Calu3 (cell line): Measurements from ENCODE around the gene MCC. TPM values are rescaled to one million over a fixed set of nuclear protein-coding genes. Genes with fewer than 3 reads are reported as not detected.

ENCODE experiments used
- BruUV-seq: library from RNA; stranded (reverse); fragments of 400-500 nt; replicated peaks from 2 replicates; lab custom pipeline; 2021; lab: Mats Ljungman, UMichigan
- CTCF ChIA-PET: fragments of 300-600 bp; sonication (Branson Sonifier 250); formaldehyde crosslinking; loops from one replicate; lab custom pipeline; 2022; ENCODE audit warnings: antibody characterized with exemption; lab: Charles Lee
- DNase-seq: peaks from one replicate; pipeline ENCODE4 v3.0.0; 2022
- H3K27ac Mint-ChIP-seq: one replicate; pipeline ENCODE4 v1.8.0; 2022; ENCODE audit warnings: mixed read lengths; ENCODE audit not compliant: unreplicated experiment
- H3K27me3 Mint-ChIP-seq: one replicate; pipeline ENCODE4 v1.8.0; 2022; ENCODE audit warnings: mixed read lengths; ENCODE audit not compliant: unreplicated experiment
- H3K36me3 Mint-ChIP-seq: one replicate; pipeline ENCODE4 v1.8.0; 2022; ENCODE audit warnings: mild to moderate bottlenecking, moderate library complexity, mixed read lengths; ENCODE audit not compliant: insufficient read depth, unreplicated experiment
- H3K4me1 Mint-ChIP-seq: one replicate; pipeline ENCODE4 v1.8.0; 2022; ENCODE audit warnings: mild to moderate bottlenecking, low read depth, mixed read lengths; ENCODE audit not compliant: unreplicated experiment
- H3K4me3 Mint-ChIP-seq: one replicate; pipeline ENCODE4 v1.8.0; 2022; ENCODE audit warnings: mild to moderate bottlenecking, low read depth, moderate library complexity, mixed read lengths; ENCODE audit not compliant: unreplicated experiment
- H3K9me3 Mint-ChIP-seq: one replicate; pipeline ENCODE4 v1.8.0; 2022; ENCODE audit warnings: low read depth, mixed read lengths; ENCODE audit not compliant: unreplicated experiment
- intact Hi-C: fragments of 100-400 bp; cut with micrococcal nuclease; formaldehyde crosslinking; loops from one replicate; pipeline ENCODE4 v1.10.0; 2022; ENCODE audit not compliant: unreplicated experiment
- total RNA-seq: library from RNA; stranded (reverse); gene quantifications from 2 replicates; pipeline ENCODE4 v1.2.3, GENCODE V29; 2022
- TF ChIP-seq, protein P1 (sequence below): fragments of 200-600 bp; IDR thresholded peaks from one replicate; pipeline ENCODE4 v1.8.0; 2022; ENCODE audit warnings: antibody characterized with exemption; ENCODE audit not compliant: unreplicated experiment

Gene MCC
- total RNA-seq, 1 experiment from 2014 or later: 2.8 TPM

DNA sequence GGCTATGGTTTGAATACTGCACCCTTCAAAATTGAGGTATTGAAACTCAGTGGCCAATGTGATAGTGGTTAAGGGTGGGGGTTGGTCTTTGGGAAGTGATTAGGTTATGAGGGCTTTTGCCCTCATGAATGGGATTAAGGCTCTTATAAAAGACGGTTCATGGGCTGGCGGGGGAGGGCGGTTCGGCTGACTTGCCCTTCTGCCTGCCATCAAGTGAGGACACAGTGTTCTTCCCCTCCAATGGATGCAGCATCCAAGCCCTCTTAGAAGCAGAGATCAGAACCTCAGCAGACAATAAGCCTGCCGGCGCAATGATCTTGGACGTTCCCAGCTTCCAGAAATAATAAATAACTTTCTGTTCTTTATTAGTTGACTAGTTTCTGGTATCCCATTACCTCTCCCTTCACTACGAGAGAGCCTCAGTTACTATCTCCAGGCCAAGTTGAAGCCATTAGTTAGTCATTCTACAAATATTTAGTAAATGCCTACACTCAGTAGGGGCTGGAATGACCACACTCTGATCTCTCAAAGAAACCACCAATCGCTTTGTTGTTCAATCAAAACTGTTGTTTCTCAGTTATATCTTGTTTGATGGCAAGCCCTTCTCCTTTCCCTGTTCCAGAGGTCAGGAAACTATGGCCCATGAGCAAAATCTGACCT lies 272.7 kb downstream of the MCC start:
- CTCF ChIA-PET: no interaction called here
- no TSS peak for BruUV-seq

DNA sequence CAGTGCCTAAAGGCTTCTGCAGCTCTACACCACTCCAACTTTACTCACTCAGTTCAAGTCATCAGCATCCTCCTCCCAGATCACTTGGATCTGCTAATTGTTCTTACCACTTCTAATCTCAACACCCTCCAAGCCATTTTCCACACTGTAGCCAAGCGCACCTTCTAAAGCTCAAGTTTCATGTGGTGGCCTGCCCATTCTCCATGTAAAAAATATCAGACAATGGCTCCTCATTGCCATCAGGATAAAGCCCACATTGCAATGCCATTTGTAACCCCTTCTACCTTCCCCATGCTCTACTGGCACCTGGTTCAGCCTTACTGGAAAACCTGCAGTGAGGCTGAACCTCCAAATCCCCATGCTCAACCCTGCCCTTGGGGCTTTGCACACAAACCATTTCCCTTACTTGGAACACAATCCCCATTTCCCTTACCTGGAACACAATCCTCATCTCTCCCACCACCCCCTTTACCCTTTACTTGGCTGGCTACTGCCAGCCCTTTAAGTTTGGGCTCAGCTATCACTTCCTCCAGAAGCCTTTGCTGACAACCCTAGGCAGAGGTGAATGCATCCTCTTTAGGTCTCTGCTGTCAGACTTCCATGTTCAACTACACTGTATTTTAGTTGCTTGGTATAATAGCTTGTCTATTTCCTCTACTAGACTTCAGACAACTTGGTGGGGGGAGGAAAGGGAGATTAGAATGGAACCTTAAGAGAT lies 273.5 kb downstream of the MCC start:
- intact Hi-C loops: no loop called here
- TF ChIP-seq, protein P1, sequence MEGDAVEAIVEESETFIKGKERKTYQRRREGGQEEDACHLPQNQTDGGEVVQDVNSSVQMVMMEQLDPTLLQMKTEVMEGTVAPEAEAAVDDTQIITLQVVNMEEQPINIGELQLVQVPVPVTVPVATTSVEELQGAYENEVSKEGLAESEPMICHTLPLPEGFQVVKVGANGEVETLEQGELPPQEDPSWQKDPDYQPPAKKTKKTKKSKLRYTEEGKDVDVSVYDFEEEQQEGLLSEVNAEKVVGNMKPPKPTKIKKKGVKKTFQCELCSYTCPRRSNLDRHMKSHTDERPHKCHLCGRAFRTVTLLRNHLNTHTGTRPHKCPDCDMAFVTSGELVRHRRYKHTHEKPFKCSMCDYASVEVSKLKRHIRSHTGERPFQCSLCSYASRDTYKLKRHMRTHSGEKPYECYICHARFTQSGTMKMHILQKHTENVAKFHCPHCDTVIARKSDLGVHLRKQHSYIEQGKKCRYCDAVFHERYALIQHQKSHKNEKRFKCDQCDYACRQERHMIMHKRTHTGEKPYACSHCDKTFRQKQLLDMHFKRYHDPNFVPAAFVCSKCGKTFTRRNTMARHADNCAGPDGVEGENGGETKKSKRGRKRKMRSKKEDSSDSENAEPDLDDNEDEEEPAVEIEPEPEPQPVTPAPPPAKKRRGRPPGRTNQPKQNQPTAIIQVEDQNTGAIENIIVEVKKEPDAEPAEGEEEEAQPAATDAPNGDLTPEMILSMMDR: no peak
- H3K4me1 Mint-ChIP-seq: no peaks in the 10 kb centered on the region
- BruUV-seq: no TSS peak
- no peaks in the 10 kb centered on the region for H3K9me3 Mint-ChIP-seq
- no peak for DNase-seq
- CTCF ChIA-PET: no interaction called here
- no peaks in the 10 kb centered on the region for H3K27me3 Mint-ChIP-seq
- H3K36me3 Mint-ChIP-seq: no peaks in the 10 kb centered on the region
- H3K4me3 Mint-ChIP-seq: no peak overlapping the region
- no peak overlapping the region for H3K27ac Mint-ChIP-seq

More for the DNA sequence above, 272.7 kb downstream of the MCC start:
- H3K36me3 Mint-ChIP-seq: no peaks in the 10 kb centered on the region
- H3K4me3 Mint-ChIP-seq: no peak overlapping the region
- H3K27ac Mint-ChIP-seq: no peak overlapping the region
- intact Hi-C loops: no loop called here
- H3K9me3 Mint-ChIP-seq: no peaks in the 10 kb centered on the region
- TF ChIP-seq, protein P1: no peak
- no peak for DNase-seq
- no peaks in the 10 kb centered on the region for H3K4me1 Mint-ChIP-seq
- H3K27me3 Mint-ChIP-seq: no peaks in the 10 kb centered on the region

DNA sequence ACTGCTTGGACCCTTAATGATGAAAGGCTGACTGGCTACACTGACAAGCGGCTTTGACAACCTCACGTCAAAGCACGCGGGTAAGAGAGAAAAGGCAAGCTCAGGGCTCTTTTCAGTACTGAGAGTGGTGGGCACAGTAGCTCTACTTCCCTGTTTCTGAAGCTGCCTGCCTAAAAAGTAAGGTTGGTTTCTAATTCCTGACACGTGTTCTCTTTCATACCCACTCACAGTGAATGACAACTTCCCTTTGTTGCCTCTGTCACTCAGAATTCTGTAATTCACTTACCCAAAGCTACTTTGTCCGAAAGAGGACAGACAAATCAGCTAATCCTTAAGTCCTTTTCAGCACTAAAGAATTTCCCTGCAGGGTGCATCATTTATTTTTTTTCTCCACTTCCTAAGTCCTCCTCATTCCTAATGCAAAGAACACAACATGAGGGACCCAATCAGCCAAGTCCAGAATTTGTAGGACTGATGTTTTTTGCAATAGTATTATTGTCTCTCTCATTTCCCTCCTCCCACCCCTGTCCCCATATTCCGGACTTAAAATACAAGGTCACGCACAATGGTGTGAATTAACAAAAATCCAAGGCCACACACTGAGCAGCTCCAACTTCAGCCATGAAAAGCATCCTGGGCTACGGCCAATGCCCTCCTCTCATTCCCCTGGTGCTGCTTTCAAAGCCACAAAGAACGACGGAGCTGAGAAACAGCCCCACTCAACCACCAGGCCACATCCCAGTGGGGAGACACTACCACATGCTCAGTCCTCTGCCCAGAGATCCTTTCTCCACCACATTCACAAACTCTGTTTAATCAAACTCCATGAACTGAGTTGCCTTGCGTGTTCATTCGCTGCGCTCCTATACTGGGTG lies 274.5 kb downstream of the MCC start:
- CTCF ChIA-PET: no interaction called here
- intact Hi-C loops: no loop called here
- H3K4me3 Mint-ChIP-seq: no peak overlapping the region
- no peak for DNase-seq
- no peak overlapping the region for H3K27ac Mint-ChIP-seq
- TF ChIP-seq, protein P1: no peak
- no peaks in the 10 kb centered on the region for H3K9me3 Mint-ChIP-seq
- H3K27me3 Mint-ChIP-seq: no peaks in the 10 kb centered on the region
- H3K4me1 Mint-ChIP-seq: no peaks in the 10 kb centered on the region
- BruUV-seq: no TSS peak
- H3K36me3 Mint-ChIP-seq: no peaks in the 10 kb centered on the region

DNA sequence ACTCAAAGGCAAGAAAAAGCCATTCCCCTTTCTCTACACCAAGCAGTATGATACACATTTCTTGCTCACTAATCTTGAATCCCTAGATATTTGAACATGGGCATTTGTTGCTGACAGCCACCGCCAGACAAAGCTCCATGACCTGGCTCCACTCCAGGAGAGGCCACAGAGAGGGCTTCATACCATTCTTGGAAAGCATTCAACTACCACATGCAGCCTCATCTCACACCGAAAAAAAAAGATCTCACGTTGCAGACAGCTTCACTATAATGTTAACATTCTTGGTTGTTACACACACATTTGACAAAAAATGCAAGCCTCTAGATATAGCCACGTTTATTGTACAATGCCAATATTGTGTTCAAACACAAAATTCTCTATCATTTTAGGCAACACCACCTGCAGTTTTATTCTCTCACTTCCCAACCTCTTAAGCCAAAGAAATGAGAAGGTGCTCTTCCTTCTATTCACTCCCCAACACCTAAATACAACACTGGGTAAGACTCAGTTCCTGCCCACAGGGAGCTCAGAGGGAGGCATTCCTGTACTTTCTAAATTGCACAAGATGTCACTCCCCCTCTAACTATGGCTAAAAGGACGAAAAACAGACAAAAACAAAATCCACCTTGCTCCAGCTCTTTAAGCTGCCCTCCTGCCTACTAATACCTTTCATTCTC lies 275.9 kb downstream of the MCC start:
- Mint-ChIP-seq H3K27ac (no peak overlapping the region), H3K9me3 (no peaks in the 10 kb centered on the region), H3K27me3 (no peaks in the 10 kb centered on the region), H3K4me1 (no peaks in the 10 kb centered on the region), H3K36me3 (no peaks in the 10 kb centered on the region), H3K4me3 (no peak overlapping the region)
- TF ChIP-seq, protein P1: no peak
- intact Hi-C loops: no loop called here
- CTCF ChIA-PET: interaction anchor here (0.7 kb wide), 1 partner anchor 126 kb away, joined by 3 read pairs; no protein-coding TSS in a partner anchor
- no TSS peak for BruUV-seq
- peak; percentile 31 for DNase-seq
